DMS53 treated with DMSO at 0.1 percent for 48 hours (cell line): ENCODE results near the gene LRFN2.

Source experiments
- DNase-seq: peaks from one replicate; lab custom pipeline; 2025; ENCODE audit not compliant: unreplicated experiment; lab: John Stamatoyannopoulos, UW

LRFN2 gene

DNA sequence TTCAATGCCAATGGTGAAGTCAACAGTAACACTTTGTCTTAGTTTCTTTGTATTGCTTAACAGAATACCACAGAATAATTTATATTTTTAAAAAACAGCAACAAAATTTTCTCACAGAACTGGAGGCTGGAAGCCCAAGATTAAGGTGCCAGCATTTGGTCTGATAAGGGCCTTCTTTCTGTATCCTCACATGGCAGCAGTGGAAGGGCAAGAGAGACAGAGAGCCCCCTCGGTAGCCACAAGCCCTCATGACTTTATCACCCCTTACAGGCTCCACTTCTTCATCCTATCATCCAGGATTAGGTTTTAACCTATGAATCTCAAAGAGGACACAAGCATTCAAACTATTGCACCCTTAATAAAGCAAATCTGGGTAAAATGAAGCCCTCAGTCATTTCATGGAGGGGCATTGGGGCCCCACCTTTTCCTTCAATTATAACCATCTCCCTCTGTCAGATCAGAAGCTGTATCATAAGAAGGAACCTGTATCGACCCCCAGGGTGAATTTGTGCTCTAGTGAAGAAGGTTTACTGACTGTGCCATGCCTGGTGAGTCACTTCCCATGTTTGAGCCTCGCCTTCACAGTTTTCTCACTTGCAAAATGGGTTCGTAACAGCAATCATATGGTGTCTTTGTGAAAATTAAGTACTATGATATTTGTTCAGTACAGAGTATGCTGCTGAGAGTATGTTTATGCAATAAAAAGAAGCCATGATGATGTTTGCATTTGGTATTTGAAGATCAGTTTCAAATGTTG lies 178.2 kb downstream of the LRFN2 start:
- DNase-seq, result no peak

- no peak for DNase-seq
Measured at GRCh38 chr6:40407239-40407638, 179.9 kb downstream of the LRFN2 start.

DNA sequence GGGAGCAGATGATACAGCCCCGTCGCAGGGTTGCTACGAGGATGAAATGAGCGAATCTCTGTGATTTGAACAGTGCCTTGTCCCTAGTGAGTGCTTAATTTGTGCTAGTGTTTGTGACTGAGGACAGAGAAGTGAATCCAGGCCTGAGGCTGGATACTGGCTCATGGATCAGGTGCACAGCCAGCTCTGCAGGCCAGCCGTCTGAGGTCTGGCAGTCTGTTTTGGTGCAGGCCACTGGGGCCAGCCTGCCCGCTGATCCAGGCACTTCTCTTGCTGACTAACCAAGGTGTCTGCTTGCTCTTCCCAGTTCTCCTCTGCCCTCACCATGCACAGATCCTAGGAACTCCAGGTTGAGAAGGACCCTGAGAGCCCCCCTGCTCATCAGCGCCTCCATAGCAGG lies 181.0 kb downstream of the LRFN2 start:
- no peak for DNase-seq

DNA sequence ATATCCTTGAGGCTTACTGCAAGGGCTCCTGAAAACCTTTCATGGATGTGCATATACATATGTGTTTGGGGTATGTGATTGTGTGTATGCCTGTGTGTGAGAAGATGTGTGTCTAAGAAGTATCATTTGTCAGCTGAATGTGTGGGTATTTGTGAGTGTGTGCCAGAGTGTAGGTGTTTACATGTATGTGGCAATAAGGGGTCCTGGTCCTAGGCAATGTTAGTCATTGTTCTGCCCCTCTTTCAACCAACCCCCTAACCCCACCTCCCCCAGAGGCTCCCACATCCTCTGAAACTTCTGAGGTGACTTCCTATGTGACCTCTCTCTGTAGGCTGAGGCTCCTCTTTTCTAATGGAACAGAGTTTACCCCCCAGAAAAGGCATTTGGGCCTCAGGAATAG lies 186.4 kb downstream of the LRFN2 start:
- no peak for DNase-seq

- peak; percentile 59 for DNase-seq
Measured at GRCh38 chr6:40399888-40400457, 187.2 kb downstream of the LRFN2 start.

GRCh38 chr6:40398810-40399477 lies 188.2 kb downstream of the LRFN2 start:
- DNase-seq, result no peak

- DNase-seq, result no peak
Measured at GRCh38 chr6:40398034-40398691, 189.0 kb downstream of the LRFN2 start.

GRCh38 chr6:40397287-40398033 lies 189.7 kb downstream of the LRFN2 start:
- no peak for DNase-seq

GRCh38 chr6:40395698-40396076 lies 191.5 kb downstream of the LRFN2 start:
- no peak for DNase-seq

DNA sequence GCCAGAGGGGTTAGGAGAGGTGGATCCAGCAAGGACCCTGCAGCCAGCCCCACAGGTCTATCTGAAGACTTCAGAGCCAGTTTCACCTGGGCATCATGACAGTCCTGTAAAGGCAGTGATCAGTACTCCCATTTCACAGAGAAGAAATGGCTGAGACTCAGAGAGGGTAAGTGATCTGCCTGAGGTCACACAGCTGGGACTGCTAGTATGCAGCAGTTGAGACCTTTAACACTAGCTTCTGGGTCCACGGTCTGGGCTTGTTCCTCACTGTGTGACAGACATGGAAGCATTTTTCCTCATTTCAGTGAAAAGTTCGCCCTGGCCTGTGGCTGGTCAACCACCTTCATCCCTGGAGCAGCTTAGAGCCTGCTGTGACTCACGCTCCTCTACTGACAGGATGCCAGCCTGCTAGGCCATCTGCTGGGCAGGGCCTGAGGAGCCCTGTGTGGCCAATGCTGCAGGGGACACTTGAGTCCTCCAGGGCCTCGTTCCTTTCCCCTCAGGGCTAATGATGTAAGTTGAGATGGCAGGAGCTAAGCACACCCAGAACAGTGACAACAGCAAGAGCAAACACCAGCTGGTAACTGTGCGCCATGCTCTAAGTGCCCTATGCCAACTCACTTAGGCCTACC lies 192.0 kb downstream of the LRFN2 start:
- DNase-seq, result peak; percentile 79

DNA sequence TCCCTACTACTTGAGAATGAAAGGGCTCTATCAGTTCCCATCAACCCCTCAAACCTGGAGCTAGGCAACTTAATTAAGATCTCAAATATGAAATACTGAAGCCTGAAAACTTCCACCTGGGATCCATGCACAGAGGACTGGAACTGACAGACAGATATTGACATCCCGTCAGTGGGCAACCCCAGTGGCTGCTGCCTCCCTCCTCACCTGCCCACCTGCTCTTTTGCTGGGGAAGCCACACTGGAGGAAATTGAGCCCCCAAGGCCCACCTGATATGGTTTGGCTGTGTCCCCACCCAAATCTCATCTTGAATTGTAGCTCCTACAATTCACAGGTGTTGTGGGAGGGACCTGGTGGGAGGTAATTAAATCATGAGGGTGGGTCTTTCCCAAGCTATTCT lies 192.8 kb downstream of the LRFN2 start:
- no peak for DNase-seq

DNA sequence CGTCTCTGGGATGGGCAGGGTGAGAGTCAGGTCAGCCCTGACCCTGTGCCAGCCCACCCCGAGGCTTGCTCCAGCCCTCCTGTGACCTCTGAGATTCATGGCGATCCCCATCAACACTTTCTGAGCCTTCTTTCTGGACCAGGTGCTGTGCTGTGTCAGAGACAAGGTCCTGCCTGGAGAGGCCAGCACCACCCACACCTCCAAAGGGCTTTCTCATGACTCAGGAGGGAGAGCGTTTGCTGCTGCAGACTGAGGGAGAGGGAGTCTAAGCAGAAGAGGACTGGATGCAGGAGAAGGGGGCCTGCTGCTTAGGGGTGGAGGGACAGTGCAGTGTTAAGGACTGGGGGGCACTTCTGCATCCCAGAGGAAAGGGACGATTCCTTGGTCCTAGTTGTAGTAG lies 193.5 kb downstream of the LRFN2 start:
- DNase-seq, result no peak

DNA sequence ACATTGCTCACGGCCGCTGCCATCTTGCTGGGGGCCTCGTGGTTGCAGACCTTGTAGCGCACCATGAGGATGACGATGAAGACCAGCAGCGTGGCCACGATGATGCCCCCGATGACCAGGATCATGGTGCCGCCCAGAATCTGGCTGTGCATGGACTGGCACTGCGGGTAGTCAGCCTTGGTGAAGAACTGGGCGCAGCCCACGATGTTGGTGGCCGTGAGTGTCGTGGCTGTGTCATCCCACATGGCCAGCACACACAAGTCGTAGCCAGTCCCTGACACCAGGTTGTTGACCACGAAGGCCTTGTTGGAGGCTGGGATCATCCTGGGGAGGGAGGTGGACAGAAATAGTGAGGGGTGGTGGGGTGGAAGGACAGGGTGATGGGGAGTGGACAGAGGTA lies 194.6 kb downstream of the LRFN2 start:
- DNase-seq, result no peak

DNA sequence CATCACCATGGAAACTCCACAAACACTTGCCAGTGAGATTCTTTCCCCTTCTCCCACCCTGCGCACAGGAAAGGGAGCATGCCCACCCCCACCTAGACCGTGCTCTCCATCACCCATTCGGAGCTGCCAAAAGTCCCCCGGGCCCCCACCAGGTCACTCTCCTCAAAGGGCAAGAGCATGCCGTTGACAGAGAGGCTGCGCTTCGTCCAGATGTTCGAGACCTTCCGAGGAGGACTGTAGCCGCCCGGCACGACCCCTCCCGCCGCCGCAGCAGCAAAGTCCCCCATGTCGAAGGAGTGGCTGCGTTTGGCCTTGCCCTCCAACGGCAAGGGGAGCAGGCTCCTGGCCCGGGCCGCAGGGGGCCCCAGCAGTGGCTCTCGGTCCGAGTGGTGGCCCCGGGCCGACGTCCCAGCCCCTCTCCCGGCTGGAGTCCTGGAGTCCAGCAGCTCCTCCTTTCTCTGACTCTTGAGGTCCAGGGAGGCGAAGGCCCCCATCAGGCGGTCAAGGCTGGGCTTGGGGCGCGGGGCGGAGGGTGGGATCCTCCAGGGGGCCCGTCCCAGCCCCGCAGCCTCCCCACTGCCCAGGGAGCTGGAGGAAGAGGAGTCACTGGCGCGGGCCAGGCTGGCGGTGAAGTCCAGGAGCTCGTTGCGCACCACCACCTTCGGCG lies 195.2 kb downstream of the LRFN2 start:
- no peak for DNase-seq

DNA sequence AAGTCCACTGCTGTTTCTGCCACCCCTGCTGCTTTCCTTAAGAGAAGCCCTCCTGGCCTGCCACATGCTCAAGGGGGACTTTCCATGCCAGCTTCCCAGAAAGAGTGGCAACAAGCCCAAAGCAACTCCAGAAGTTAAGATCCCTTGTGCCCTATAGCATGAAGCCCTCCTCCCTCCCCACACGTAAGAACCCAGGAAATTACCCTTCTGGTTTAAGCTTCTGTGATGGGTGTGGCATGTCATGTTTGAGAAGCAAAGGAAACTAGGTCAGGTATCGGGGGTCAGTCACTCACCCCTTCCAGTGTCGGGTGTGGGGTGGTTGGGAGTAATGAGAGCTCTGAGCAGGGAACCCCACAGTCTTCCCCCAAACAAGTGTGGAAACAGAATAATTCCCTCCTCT lies 196.1 kb downstream of the LRFN2 start:
- DNase-seq, result no peak

GRCh38 chr6:40390144-40390800 lies 196.9 kb downstream of the LRFN2 start:
- no peak for DNase-seq

- DNase-seq, result no peak
Measured at GRCh38 chr6:40389254-40389653, 197.9 kb downstream of the LRFN2 start.

- no peak for DNase-seq
Measured at GRCh38 chr6:40387871-40388264, 199.3 kb downstream of the LRFN2 start.

DNA sequence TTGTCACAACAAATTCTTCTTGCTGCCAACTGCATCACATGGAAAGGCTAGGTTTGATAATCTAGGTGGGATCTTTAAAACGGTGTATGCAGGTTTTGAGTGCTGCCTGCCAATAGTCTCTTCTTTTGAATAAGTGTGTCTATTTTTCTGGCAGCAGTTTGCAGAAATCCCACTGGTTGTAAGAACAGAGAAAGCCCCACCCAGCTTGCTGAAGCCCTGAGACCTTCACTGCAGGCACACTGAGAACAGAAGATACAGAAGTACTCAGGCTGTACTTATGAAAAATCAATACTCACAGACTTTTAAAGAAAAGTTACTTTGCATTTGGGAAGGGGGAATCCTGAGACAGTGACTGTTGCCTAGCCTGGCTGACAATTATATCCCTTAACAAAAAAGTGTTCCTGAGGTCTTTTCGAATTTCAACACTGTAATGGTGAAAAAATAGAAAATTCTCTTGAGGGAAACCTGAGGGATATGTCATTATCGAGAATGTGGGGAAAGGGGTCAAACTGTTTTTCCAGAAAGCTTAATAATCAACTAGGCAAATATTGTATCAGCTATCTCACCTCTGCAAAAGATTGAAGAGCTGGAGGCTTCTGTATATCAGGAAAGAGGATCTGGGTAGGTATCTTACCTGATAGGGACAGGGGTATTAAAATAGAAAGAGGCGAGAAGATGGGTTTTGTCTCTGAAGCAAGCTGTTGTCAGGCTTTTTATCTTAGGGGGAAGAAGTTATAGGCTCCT lies 199.9 kb downstream of the LRFN2 start:
- DNase-seq, result no peak
